GM12878 (cell line): Measurements from ENCODE around the gene KCTD19. TPM values are rescaled to one million over a fixed set of nuclear protein-coding genes. Genes with fewer than 3 reads are reported as not detected.

ENCODE experiments used
- ATAC-seq: fragments of 200-7000 bp; cut with Tn5 transposase; 3 replicates; pipeline ENCODE4 v1.9.1; 2020; ENCODE audit warnings: mild to moderate bottlenecking, moderate library complexity
- BruUV-seq: library from RNA; stranded (reverse); fragments of 400-500 nt; replicated peaks from 2 replicates; lab custom pipeline; 2021; lab: Mats Ljungman, UMichigan
- CTCF ChIA-PET: fragments of 300-600 bp; sonication (Branson Sonifier 250); formaldehyde crosslinking; extraction: SDS; loops from one replicate; lab custom pipeline; 2021; ENCODE audit warnings: inconsistent platforms; lab: Yijun Ruan, JAX
- POLR2A ChIA-PET: fragments of 350-600 bp; formaldehyde crosslinking; extraction: SDS; loops from one replicate; lab custom pipeline; 2021; ENCODE audit warnings: inconsistent platforms; lab: Charles Lee
- RAD21 ChIA-PET: fragments of 300-600 bp; sonication (Branson Sonifier 250); formaldehyde crosslinking; loops from one replicate; lab custom pipeline; 2023; ENCODE audit warnings: antibody characterized with exemption; ENCODE audit not compliant: unreplicated experiment; lab: Charles Lee
- SMC1A ChIA-PET: fragments of 300-600 bp; sonication (Branson Sonifier 250); formaldehyde crosslinking; loops from one replicate; lab custom pipeline; 2023; ENCODE audit not compliant: unreplicated experiment, uncharacterized antibody; lab: Charles Lee
- DNase-seq: peaks from one replicate; pipeline ENCODE4 v3.0.0-alpha.2; 2011; ENCODE audit warnings: low read depth, low spot score
- FAIRE-seq: peaks from 3 replicates; lab custom pipeline; 2011; peaks lifted over from hg19 to GRCh38; lab: Jason Lieb, UNC
- H2AFZ ChIP-seq: 2 replicates; pipeline ENCODE4 v1.6.0; 2011; ENCODE audit warnings: low read depth, low read length, control low read depth; ENCODE audit not compliant: control insufficient read depth
- H3K27ac ChIP-seq: 2 replicates; pipeline ENCODE4 v1.5.1; 2011; ENCODE audit warnings: control low read depth; ENCODE audit not compliant: control insufficient read depth, insufficient read depth
- H3K27me3 ChIP-seq, 2 experiments: replicated peaks in 1 of 2; 2 replicates each; pipeline versions ENCODE4 v1.6.0 to v1.6.1; 2011; ENCODE audit warnings: low read length in 1 of 2; ENCODE audit not compliant: control insufficient read depth in 2 of 2, insufficient read depth in 2 of 2
- H3K36me3 ChIP-seq, 2 experiments: 2 replicates each; pipeline ENCODE4 v1.5.1; 2011; ENCODE audit warnings: low read length in 1 of 2; ENCODE audit not compliant: control insufficient read depth in 2 of 2, insufficient read depth in 2 of 2
- H3K4me1 ChIP-seq: 2 replicates; pipeline ENCODE4 v1.6.1; 2011; ENCODE audit warnings: mild to moderate bottlenecking, low read length, moderate library complexity, mixed read lengths; ENCODE audit not compliant: control insufficient read depth, insufficient read depth
- H3K4me2 ChIP-seq: 2 replicates; pipeline ENCODE4 v1.6.0; 2011; ENCODE audit warnings: control low read depth; ENCODE audit not compliant: control insufficient read depth, insufficient read depth
- H3K4me3 ChIP-seq: fragments of 200-600 bp; sonication (generic); 2 replicates; pipeline ENCODE4 v1.5.1; 2016
- H3K79me2 ChIP-seq: 2 replicates; pipeline ENCODE4 v1.6.0; 2011; ENCODE audit warnings: low read length; ENCODE audit not compliant: control insufficient read depth, insufficient read depth
- H3K9ac ChIP-seq: 2 replicates; pipeline ENCODE4 v1.8.0; 2011; ENCODE audit warnings: low read length, control low read depth, mixed read lengths; ENCODE audit not compliant: control insufficient read depth, insufficient read depth
- H3K9me3 ChIP-seq: replicated peaks from 3 replicates; pipeline ENCODE4 v1.5.1; 2011; ENCODE audit warnings: mild to moderate bottlenecking, low read length; ENCODE audit not compliant: control insufficient read depth, insufficient read depth
- H4K20me1 ChIP-seq: 2 replicates; pipeline ENCODE4 v1.6.0; 2011; ENCODE audit not compliant: control insufficient read depth, insufficient read depth
- BHLHE40 ChIP-seq, 2 experiments: fragments of 450-650 bp in 1 of 2; IDR thresholded peaks; 2 replicates each; pipeline ENCODE4 v1.6.1; 2011 to 2017; ENCODE audit warnings: low read depth in 2 of 2, borderline replicate concordance in 1 of 2, improper control_type of control experiment in 1 of 2, low read length in 1 of 2, mild to moderate bottlenecking in 1 of 2
- CBX3 ChIP-seq: fragments of 200-600 bp; sonication (generic); IDR thresholded peaks from 2 replicates; pipeline ENCODE4 v1.6.1; 2016; ENCODE audit warnings: low read depth, borderline replicate concordance
- ETV6 ChIP-seq, 2 experiments: fragments of 450-650 bp in 1 of 2; IDR thresholded peaks in 1 of 2; conservative IDR thresholded peaks in 1 of 2; 2 replicates each; pipeline ENCODE4 v1.6.1; 2014; ENCODE audit warnings: antibody characterized with exemption in 1 of 2, borderline replicate concordance in 1 of 2, low read depth in 1 of 2, mild to moderate bottlenecking in 1 of 2, moderate library complexity in 1 of 2
- NR2C2 ChIP-seq: IDR thresholded peaks from 2 replicates; pipeline ENCODE4 v1.6.1; 2011; ENCODE audit warnings: borderline replicate concordance, low read depth; ENCODE audit not compliant: control insufficient read depth, insufficient read length
- PML ChIP-seq: IDR thresholded peaks from 2 replicates; pipeline ENCODE4 v1.6.1; 2012; ENCODE audit warnings: low read length, inconsistent platforms
- RB1 ChIP-seq: fragments of 450-650 bp; formaldehyde crosslinking; IDR thresholded peaks from 2 replicates; pipeline ENCODE4 v1.6.1; 2017; ENCODE audit warnings: mild to moderate bottlenecking, borderline replicate concordance
- SKIL ChIP-seq: fragments of 450-650 bp; IDR thresholded peaks from 2 replicates; pipeline ENCODE4 v1.6.1; 2017; ENCODE audit warnings: mild to moderate bottlenecking, low read depth, inconsistent platforms; ENCODE audit not compliant: poor library complexity, severe bottlenecking
- SMAD5 ChIP-seq: IDR thresholded peaks from 2 replicates; pipeline ENCODE4 v1.6.1; 2016; ENCODE audit warnings: antibody characterized with exemption, low read depth
- TBL1XR1 ChIP-seq: IDR thresholded peaks from 2 replicates; pipeline ENCODE4 v1.6.1; 2012; ENCODE audit warnings: low read depth, low read length, improper control_type of control experiment
- USF2 ChIP-seq: IDR thresholded peaks from 2 replicates; pipeline ENCODE4 v1.6.1; 2011; ENCODE audit warnings: low read depth, low read length, improper control_type of control experiment, borderline replicate concordance
- ZBED1 ChIP-seq: IDR thresholded peaks from 2 replicates; pipeline ENCODE4 v1.6.1; 2016; ENCODE audit warnings: borderline replicate concordance
- ZNF687 ChIP-seq: fragments of 450-650 bp; IDR thresholded peaks from 2 replicates; pipeline ENCODE4 v1.6.1; 2017; ENCODE audit warnings: mild to moderate bottlenecking, moderate library complexity
- WGBS: methylation state at CpG from one replicate; pipeline ENCODE4 v1.1.6; 2016; ENCODE audit warnings: low lambda C conversion rate; ENCODE audit not compliant: insufficient replicate concordance, insufficient coverage; ENCODE audit errors: missing lambda C conversion rate; 5-methylcytosine and 5-hydroxymethylcytosine counted together
- in situ Hi-C: fragments of 300-500 bp; cut with MboI; formaldehyde crosslinking; loops from 9 replicates; pipeline ENCODE4 v1.14.3; 2018; ENCODE audit warnings: mixed read lengths
- intact Hi-C: fragments of 100-400 bp; cut with micrococcal nuclease; formaldehyde crosslinking; loops from one replicate; pipeline ENCODE4 v1.14.2; 2022; ENCODE audit not compliant: unreplicated experiment
- polyA plus RNA-seq, 11 experiments: library from polyadenylated mRNA; depleted of rRNA in 4 of 11; unstranded in 6 of 11; stranded (reverse) in 5 of 11; fragments of >200 nt; fragmentation: Nextera tagmentation in 4 of 11; fragmentation: Illumina TruSeq in 1 of 11; extraction: Ambion mirVana in 4 of 11; extraction: Trizol in 1 of 11; gene quantifications; 1 replicate in 1 of 11; 2 replicates in 10 of 11; pipeline versions ENCODE4 v1.2.1 to v1.2.3, GENCODE V29; 2011 to 2016; ENCODE audit warnings: inconsistent platforms in 2 of 11, missing spikeins in 2 of 11, low read depth in 1 of 11
- total RNA-seq, 4 experiments: library from RNA; depleted of rRNA in 3 of 4; stranded (reverse); fragments of >200 nt in 3 of 4; fragmentation: Illumina TruSeq in 1 of 4; extraction: Trizol in 1 of 4; gene quantifications; 2 replicates each; pipeline versions ENCODE4 v1.2.1 to v1.2.3, GENCODE V29; 2013 to 2021

Gene KCTD19
- total and polyA plus RNA-seq, 10 of the 15 experiments (the other 5 are each of a cell fraction or from before 2014, with no cell fraction given) = 1.6 to 8.9 (median 3.9) TPM

GRCh38 chr16:67361038-67361437 is 34.5 kb upstream of the KCTD19 start:
- in situ Hi-C loops (no loop called here), intact Hi-C loops (no loop called here)
- Histone ChIP-seq H3K4me2 (no peak overlapping the region), H2AFZ (no peak overlapping the region), H4K20me1 (no peaks in the 10 kb centered on the region), H3K4me3 (no peak overlapping the region), H3K4me1 (peaks cover 5% of the 10 kb centered on the region; the same call in 1 of the 2 replicates), H3K27ac (no peak overlapping the region), H3K36me3 (no peaks in the 10 kb centered on the region), H3K9ac (no peak overlapping the region), H3K27me3 (peaks cover 0 to 2% of the 10 kb centered on the region in 2 experiments; a peak in 1 of 4 replicates), H3K79me2 (no peaks in the 10 kb centered on the region), H3K9me3 (no peaks in the 10 kb centered on the region)
- no TSS peak for BruUV-seq
- ChIA-PET RAD21 (no interaction called here), POLR2A (no interaction called here), CTCF (no interaction called here), SMC1A (no interaction called here)
- FAIRE-seq (no peak), ATAC-seq (no peak), DNase-seq (no peak)
- TF ChIP-seq SMAD5 (no peak), ZNF687 (no peak), ETV6 (conservative IDR thresholded peaks at IDR 0.05 in 1 of 2, IDR thresholded peaks at IDR 0.05 in 1 of 2; ENCODE audit: borderline replicate concordance in 1 of 2, low read depth in 1 of 2) (no peak), RB1 (no peak), ZBED1 (no peak), CBX3 (no peak), USF2 (no peak), BHLHE40 (IDR thresholded peaks at IDR 0.05; ENCODE audit: borderline replicate concordance in 1 of 2, low read depth in 2 of 2, low read length in 1 of 2) (no peak), NR2C2 (no peak), PML (no peak), SKIL (no peak), TBL1XR1 (no peak)
- 8% methylated on average over 3 of the region's 3 CpGs for WGBS
